ENCODE data around the gene DTX2.
"Not testable (repeated sequence)": the region's sequence is repeated elsewhere in the genome, so short reads cannot be mapped to it uniquely, and the experiment has no call there.

DTX2 gene

GRCh38 chr7:76442664-76443446 lies 18.7 kb upstream of the DTX2 start:
- in situ Hi-C loops (cut with MboI; ENCODE audit: low sequenced_read_pairs) = not testable (repeated sequence)

GRCh38 chr7:76443846-76444245 lies 17.7 kb upstream of the DTX2 start:
- in situ Hi-C loops (cut with MboI; ENCODE audit: low sequenced_read_pairs) = not testable (repeated sequence)

GRCh38 chr7:76445577-76446008 lies 15.9 kb upstream of the DTX2 start:
- in situ Hi-C loops (cut with MboI; ENCODE audit: low sequenced_read_pairs) = not testable (repeated sequence)

- in situ Hi-C loops (cut with MboI; ENCODE audit: low sequenced_read_pairs) = not testable (repeated sequence)
These were observed 4.5 kb upstream of the DTX2 start for GRCh38 chr7:76457017-76457416.

- in situ Hi-C loops (cut with MboI; ENCODE audit: low sequenced_read_pairs) = not testable (repeated sequence)
These were observed 3.0 kb upstream of the DTX2 start for GRCh38 chr7:76458504-76458903.

- in situ Hi-C loops (cut with MboI; ENCODE audit: low sequenced_read_pairs) = not testable (repeated sequence)
These were observed 742 bp upstream of the DTX2 start for GRCh38 chr7:76460767-76461166.

- in situ Hi-C loops (cut with MboI; ENCODE audit: low sequenced_read_pairs) = not testable (repeated sequence)
These were observed 868 bp downstream of the DTX2 start for GRCh38 chr7:76462271-76462882.

GRCh38 chr7:76464959-76465358 lies 3.5 kb downstream of the DTX2 start:
- in situ Hi-C loops (cut with MboI; ENCODE audit: low sequenced_read_pairs) = not testable (repeated sequence)

- in situ Hi-C loops (cut with MboI; ENCODE audit: low sequenced_read_pairs) = not testable (repeated sequence)
These were observed 4.4 kb downstream of the DTX2 start for GRCh38 chr7:76465950-76466349.

- in situ Hi-C loops (cut with MboI; ENCODE audit: low sequenced_read_pairs) = not testable (repeated sequence)
These were observed 6.4 kb downstream of the DTX2 start for GRCh38 chr7:76467743-76468404.

- in situ Hi-C loops (cut with MboI; ENCODE audit: low sequenced_read_pairs) = not testable (repeated sequence)
These were observed 10.2 kb downstream of the DTX2 start for GRCh38 chr7:76471556-76472221.

GRCh38 chr7:76473097-76473496 lies 11.6 kb downstream of the DTX2 start:
- in situ Hi-C loops (cut with MboI; ENCODE audit: low sequenced_read_pairs) = not testable (repeated sequence)

- in situ Hi-C loops (cut with MboI; ENCODE audit: low sequenced_read_pairs) = not testable (repeated sequence)
These were observed 14.8 kb downstream of the DTX2 start for GRCh38 chr7:76476280-76476679.

GRCh38 chr7:76476742-76477474 lies 15.4 kb downstream of the DTX2 start:
- in situ Hi-C loops (cut with MboI; ENCODE audit: low sequenced_read_pairs) = not testable (repeated sequence)

GRCh38 chr7:76479628-76480027 lies 18.1 kb downstream of the DTX2 start:
- in situ Hi-C loops (cut with MboI; ENCODE audit: low sequenced_read_pairs) = not testable (repeated sequence)

- in situ Hi-C loops (cut with MboI; ENCODE audit: low sequenced_read_pairs) = not testable (repeated sequence)
These were observed 19.1 kb downstream of the DTX2 start for GRCh38 chr7:76480403-76481253.

GRCh38 chr7:76482660-76483059 lies 21.2 kb downstream of the DTX2 start:
- in situ Hi-C loops (cut with MboI; ENCODE audit: low sequenced_read_pairs) = not testable (repeated sequence)

GRCh38 chr7:76483081-76483480 lies 21.6 kb downstream of the DTX2 start:
- in situ Hi-C loops (cut with MboI; ENCODE audit: low sequenced_read_pairs) = not testable (repeated sequence)

GRCh38 chr7:76484456-76484855 lies 22.9 kb downstream of the DTX2 start:
- in situ Hi-C loops (cut with MboI; ENCODE audit: low sequenced_read_pairs) = not testable (repeated sequence)

All from HL-60/S4 treated with retinoic acid at 250 ng/mL for 4 days and 3 days (cell line).